Glutamatergic neuron (in vitro differentiated cells): Measurements from ENCODE around the gene POLD2. TPM values are rescaled to one million over a fixed set of nuclear protein-coding genes. Genes with fewer than 3 reads are reported as not detected.

ENCODE experiments used
- DNase-seq: peaks from one replicate; pipeline ENCODE4 v3.0.0; 2022
- H3K27ac Mint-ChIP-seq: one replicate; pipeline ENCODE4 v1.8.0; 2020; ENCODE audit warnings: mild to moderate bottlenecking, mixed read lengths, inconsistent platforms; ENCODE audit not compliant: unreplicated experiment
- H3K27me3 Mint-ChIP-seq: one replicate; pipeline ENCODE4 v1.8.0; 2020; ENCODE audit warnings: mild to moderate bottlenecking, moderate library complexity, mixed read lengths, inconsistent platforms; ENCODE audit not compliant: unreplicated experiment
- H3K36me3 Mint-ChIP-seq: one replicate; pipeline ENCODE4 v1.8.0; 2020; ENCODE audit warnings: mild to moderate bottlenecking, mixed read lengths, inconsistent platforms; ENCODE audit not compliant: unreplicated experiment
- H3K4me1 Mint-ChIP-seq: one replicate; pipeline ENCODE4 v1.8.0; 2020; ENCODE audit warnings: mild to moderate bottlenecking, low read depth, mixed read lengths, inconsistent platforms; ENCODE audit not compliant: unreplicated experiment
- H3K4me3 Mint-ChIP-seq: one replicate; pipeline ENCODE4 v1.8.0; 2020; ENCODE audit warnings: mild to moderate bottlenecking, mixed read lengths, inconsistent platforms; ENCODE audit not compliant: unreplicated experiment
- H3K9me3 Mint-ChIP-seq: one replicate; pipeline ENCODE4 v1.8.0; 2020; ENCODE audit warnings: mild to moderate bottlenecking, moderate library complexity, mixed read lengths, inconsistent platforms; ENCODE audit not compliant: unreplicated experiment
- CTCF ChIP-seq: fragments of 200-600 bp; sonication (generic); IDR thresholded peaks from one replicate; pipeline ENCODE4 v1.5.0; 2021; ENCODE audit not compliant: partially characterized antibody, unreplicated experiment
- total RNA-seq: library from RNA; stranded (reverse); fragmentation: NEBNext Ultra II Directional; extraction: Animal tissue kit (Norgen Biotek cat#: 25700); gene quantifications from one replicate; pipeline ENCODE4 v1.2.1, GENCODE V29; 2021; ENCODE audit not compliant: unreplicated experiment

The POLD2 gene
- total RNA-seq, 1 donor from 2014 or later, result 71.2 TPM

DNA sequence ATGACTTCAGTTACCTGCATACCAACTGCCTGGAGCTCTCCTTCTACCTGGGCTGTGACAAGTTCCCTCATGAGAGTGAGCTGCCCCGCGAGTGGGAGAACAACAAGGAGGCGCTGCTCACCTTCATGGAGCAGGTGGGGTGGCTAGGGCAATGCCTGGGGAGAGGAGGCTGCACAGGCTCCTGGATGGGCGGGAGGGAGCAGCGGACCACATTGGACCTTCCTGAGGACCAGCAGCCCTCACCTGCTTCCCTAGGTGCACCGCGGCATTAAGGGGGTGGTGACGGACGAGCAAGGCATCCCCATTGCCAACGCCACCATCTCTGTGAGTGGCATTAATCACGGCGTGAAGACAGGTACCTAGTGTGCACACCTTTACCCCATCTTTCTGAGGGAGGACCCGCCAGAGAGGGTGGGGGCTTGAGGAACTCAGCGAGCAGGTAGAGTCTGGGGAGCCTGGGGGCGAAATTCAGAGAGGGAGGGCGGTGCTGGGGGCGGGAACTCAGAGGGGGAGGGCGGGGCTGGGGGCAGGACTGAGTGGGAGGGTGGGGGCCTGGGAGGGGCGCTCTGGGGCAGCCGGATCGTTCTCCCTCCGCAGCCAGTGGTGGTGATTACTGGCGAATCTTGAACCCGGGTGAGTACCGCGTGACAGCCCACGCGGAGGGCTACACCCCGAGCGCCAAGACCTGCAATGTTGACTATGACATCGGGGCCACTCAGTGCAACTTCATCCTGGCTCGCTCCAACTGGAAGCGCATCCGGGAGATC lies 10.2 kb downstream of the POLD2 start:
- Mint-ChIP-seq H3K36me3 (no peaks in the 10 kb centered on the region), H3K9me3 (peaks cover 4% of the 10 kb centered on the region), H3K27me3 (peaks cover 10% of the 10 kb centered on the region), H3K4me3 (no peak overlapping the region), H3K27ac (no peak overlapping the region), H3K4me1 (peaks cover 3% of the 10 kb centered on the region)
- no peak for TF ChIP-seq CTCF
- no peak for DNase-seq

GRCh38 chr7:44112231-44112996 lies 10.9 kb downstream of the POLD2 start:
- Mint-ChIP-seq H3K4me3 (no peak overlapping the region), H3K4me1 (peaks cover 3% of the 10 kb centered on the region), H3K27me3 (peaks cover 10% of the 10 kb centered on the region), H3K9me3 (peaks cover 2% of the 10 kb centered on the region), H3K36me3 (no peaks in the 10 kb centered on the region), H3K27ac (no peak overlapping the region)
- no peak for TF ChIP-seq CTCF
- DNase-seq, result no peak

GRCh38 chr7:44111761-44112160 lies 11.6 kb downstream of the POLD2 start:
- H3K4me3 Mint-ChIP-seq, result no peak overlapping the region
- H3K27me3 Mint-ChIP-seq, result peaks cover 10% of the 10 kb centered on the region
- no peak for DNase-seq
- TF ChIP-seq CTCF, result no peak
- no peaks in the 10 kb centered on the region for H3K9me3 Mint-ChIP-seq
- H3K36me3 Mint-ChIP-seq, result no peaks in the 10 kb centered on the region
- peaks cover 3% of the 10 kb centered on the region for H3K4me1 Mint-ChIP-seq
- no peak overlapping the region for H3K27ac Mint-ChIP-seq

DNA sequence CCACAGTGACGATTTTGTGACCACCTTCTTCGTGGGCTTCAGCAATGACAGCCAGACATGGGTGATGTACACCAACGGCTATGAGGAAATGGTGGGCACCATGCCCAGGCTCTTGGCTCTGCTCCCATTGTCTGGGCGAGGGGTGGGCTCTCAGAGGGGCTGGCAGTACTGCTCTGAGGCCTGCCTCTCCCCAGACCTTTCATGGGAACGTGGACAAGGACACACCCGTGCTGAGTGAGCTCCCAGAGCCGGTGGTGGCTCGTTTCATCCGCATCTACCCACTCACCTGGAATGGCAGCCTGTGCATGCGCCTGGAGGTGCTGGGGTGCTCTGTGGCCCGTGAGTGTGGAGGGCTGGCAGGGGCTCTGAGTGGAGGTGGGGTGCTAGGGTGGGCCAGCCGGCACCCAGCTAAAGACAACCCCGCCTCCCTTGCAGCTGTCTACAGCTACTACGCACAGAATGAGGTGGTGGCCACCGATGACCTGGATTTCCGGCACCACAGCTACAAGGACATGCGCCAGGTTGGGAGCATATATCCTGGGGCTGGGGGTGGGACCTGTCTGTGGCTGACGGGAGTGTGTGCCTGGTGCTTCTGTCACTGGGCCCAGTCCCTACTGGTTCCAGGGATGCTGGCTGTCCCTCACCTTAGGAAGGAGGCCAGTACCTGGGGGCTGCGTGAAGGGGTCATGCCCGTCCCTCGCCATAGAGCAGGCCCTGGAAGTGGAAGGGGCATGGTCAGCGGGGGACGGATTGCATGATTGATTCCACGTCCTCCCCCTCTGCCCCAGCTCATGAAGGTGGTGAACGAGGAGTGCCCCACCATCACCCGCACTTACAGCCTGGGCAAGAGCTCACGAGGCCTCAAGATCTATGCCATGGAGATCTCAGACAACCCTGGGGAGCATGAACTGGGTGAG lies 12.4 kb downstream of the POLD2 start:
- no peaks in the 10 kb centered on the region for H3K9me3 Mint-ChIP-seq
- peaks cover 10% of the 10 kb centered on the region for H3K27me3 Mint-ChIP-seq
- DNase-seq, result no peak
- H3K4me3 Mint-ChIP-seq, result no peak overlapping the region
- no peaks in the 10 kb centered on the region for H3K36me3 Mint-ChIP-seq
- no peak for TF ChIP-seq CTCF
- no peak overlapping the region for H3K27ac Mint-ChIP-seq
- H3K4me1 Mint-ChIP-seq, result peaks cover 3% of the 10 kb centered on the region
